Left renal pelvis (tissue), 4 donors: ENCODE results near the gene ANO6. TPM values are rescaled to one million over a fixed set of nuclear protein-coding genes. Genes with fewer than 3 reads are reported as not detected.

ENCODE experiments used
- DNase-seq, 4 donors: peaks; one replicate each; pipeline ENCODE4 v3.0.0-alpha.2; 2013; ENCODE audit warnings: low read depth in 4 of 4, low spot score in 3 of 4
- polyA plus RNA-seq, 4 donors: library from polyadenylated mRNA; unstranded; fragments of 120-200 nt; gene quantifications; one replicate each; pipeline ENCODE4 v1.2.1, GENCODE V29; 2013; ENCODE audit not compliant: insufficient read length in 4 of 4

ANO6 gene
- polyA plus RNA-seq, 4 donors = 62.2 to 88.2 (median 79.6) TPM

- DNase-seq = no peak
Measured at GRCh38 chr12:45208604-45209487, 7.0 kb upstream of the ANO6 start.

DNA sequence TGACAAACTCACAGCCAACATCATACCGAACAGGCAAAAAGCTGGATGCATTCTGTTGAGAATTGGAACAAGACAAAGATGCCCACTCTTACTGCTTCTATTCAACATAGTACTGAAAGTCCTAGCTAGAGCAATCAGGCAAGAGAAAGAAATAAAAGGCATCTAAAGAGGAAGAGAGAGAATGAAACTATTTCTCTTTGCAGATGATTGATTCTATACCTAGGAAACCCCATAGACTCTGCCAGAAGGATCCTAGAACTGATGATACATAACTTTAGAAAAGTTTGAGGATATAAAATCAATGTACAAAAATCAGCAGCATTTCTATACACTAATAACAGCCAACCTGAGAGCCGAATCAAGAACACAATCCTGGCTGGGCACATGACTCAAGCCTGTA is 6.1 kb upstream of the ANO6 start:
- DNase-seq = no peak

DNA sequence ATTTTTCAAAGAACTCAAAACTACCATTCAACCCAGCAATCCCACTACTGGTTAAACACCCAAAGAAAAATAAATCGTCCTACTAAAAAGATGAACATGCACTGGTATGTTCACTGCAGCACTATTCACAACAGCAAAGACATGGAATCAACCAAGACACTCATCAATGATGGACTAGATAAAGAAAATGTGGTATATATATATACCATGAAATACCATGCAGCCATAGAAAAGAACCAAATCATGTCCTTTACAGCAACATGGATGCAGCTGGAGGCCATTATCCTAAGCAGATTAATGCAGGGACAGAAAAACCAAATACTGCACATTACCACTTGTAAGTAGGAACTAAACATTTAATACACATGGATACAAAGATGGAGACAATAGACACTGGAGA is 3.8 kb upstream of the ANO6 start:
- no peak for DNase-seq

- DNase-seq = no peak
Measured at GRCh38 chr12:45213107-45213506, 2.8 kb upstream of the ANO6 start.

GRCh38 chr12:45214071-45214470 is 1.8 kb upstream of the ANO6 start:
- DNase-seq = no peak

DNA sequence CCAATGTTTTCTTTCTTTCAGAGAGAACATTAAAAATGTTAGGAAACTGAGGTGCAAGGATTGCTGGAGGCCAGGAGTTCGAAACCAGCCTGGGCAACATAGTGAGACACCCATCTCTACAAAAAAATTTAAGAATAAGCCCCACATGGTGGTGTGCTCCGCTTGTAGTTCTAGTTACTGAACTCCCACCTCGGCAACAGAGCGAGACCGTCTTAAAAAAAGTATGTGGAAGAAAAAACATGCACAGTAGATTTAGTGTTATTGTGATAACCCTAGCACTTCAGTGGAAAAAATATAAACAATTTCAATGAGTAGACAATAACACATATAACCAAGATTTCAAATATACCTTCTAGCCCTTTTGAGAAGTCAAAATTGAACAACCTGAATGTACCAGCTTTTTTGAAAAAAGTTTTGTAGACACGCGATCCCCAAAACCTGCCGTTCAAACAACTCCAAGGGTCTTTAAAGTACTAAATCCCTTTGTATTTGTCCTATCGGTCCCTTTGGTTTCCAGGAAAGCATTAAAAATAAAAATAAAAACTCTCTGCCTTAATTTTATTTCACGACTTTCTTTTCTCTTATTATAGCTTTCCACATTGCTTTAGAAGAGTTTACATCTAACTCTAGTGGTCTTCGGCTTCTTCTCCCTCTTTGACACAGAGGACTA is 1.0 kb upstream of the ANO6 start:
- DNase-seq = no peak

GRCh38 chr12:45216230-45216982 is 511 bp downstream of the ANO6 start:
- DNase-seq = no peak

GRCh38 chr12:45216983-45217485 is 1.1 kb downstream of the ANO6 start:
- DNase-seq = no peak

- no peak for DNase-seq
Measured at GRCh38 chr12:45217846-45218245, 2.0 kb downstream of the ANO6 start.

DNA sequence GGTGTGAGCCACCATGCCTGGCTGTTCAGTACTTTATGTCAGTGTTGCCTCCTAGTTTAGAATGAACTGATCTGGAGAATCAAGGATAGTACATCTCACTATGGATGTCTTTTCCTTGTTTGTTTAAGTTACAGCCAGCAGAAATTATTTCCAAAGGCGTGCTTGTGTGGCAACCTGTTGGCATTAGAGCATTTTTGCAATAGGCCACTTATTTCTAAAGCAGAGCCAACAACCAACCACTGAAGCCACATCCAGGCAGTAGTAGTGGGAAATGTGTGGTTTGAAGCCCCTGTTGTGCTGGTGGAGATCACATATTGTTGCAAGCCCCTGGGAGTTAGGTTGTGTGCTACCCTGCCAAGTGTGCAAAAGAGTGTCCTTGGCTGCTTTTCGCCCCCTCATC is 3.7 kb downstream of the ANO6 start:
- DNase-seq = no peak

DNA sequence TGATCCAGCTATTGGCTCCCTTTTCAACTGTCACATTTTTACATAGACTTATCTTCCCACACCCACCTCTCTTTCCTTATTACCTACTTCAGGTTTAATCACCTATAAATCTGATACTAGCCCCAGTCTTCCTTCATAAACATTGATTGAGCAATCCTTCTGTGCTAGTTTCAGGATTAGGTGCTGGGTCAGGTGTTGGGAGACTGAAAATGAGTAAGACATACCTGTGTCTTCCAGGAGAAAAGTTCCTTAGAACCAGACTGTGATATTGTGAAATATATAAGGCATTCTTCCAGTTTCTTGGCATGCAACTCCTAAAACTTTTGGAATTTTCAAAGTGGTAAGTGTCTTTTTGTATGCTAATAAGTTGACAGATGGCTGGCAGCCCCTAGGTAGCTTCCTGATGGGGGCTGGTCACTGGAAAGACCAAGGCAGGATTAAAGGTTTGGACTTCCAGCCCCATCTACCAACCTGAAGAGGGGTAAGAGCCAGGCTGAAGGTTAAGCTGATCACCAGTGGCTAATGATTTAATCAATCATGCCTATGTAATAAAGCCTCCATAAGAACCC is 4.6 kb downstream of the ANO6 start:
- no peak for DNase-seq

DNA sequence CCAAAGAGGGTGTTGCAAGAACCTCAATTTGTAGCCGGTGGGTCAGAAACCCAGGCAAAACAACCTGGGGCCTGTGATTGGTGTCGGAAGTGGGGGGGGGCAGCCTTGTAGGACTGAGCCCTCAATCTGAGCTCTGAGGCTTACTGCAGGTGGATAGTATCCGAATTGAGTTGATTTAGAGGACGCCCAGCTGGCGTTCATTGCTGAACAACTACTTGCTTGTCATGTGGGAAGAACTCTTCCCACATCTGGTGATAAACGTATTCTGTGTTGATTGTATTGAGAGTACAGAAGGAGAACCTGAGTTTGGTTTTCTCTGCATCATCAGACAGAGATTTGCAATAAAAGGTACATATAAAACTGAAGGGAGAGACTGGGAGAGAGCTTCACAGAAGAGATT is 5.1 kb downstream of the ANO6 start:
- no peak for DNase-seq

DNA sequence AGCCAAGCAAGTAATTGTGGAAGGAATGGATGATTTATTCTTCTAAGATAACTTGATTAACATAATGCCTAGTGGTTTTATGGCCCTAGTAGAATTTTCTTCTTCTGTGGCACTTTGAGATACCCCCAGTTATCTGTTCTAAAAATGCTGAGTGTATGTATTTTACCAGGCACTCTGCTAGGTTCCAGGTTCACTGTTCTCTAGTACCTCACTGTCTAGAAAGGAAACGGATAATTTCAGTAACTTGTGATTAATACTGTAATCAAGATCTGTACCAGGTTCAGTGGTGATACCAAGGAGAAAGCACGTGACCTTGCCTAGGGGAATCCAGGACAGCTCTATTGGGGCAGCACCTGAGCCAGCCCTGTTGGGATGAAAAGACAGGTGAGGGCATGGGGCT is 8.0 kb downstream of the ANO6 start:
- no peak for DNase-seq

GRCh38 chr12:45224311-45224710 is 8.4 kb downstream of the ANO6 start:
- no peak for DNase-seq

- DNase-seq = no peak
Measured at GRCh38 chr12:45226021-45226420, 10.1 kb downstream of the ANO6 start.

DNA sequence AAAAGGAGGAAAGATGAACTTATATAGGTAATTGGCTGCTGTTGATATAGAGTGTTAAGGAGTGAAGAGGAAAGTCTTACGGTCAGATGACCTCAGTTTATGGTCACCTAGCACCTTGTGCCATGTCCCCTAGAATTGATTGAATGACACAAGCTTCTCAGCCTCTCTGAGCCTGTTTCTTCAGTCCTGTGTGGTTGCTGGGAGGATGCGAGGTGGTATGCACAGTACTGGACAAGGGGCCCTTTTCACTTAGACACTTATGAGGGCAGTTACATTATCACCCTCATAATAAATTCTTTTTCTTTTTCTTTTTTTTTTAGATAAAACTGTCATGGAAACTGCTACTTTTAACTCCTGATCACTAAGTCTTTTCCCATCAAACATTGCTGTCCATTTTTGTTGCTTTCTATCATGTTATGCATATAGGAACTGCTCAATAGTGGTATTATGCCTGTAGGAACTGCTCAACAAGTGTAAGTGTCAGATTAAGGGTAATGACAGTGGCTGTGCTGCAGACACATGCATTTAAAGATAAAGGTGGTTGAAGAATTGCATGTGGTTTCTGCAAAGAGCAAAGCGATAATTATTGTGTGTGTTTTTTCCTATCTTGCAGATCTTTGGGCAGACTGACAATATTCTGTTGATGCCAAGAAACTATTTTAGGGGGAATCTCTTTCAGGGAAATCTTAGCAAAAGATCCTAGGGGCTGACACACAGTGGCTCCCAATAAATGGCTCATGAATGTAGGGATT is 11.6 kb downstream of the ANO6 start:
- no peak for DNase-seq

DNA sequence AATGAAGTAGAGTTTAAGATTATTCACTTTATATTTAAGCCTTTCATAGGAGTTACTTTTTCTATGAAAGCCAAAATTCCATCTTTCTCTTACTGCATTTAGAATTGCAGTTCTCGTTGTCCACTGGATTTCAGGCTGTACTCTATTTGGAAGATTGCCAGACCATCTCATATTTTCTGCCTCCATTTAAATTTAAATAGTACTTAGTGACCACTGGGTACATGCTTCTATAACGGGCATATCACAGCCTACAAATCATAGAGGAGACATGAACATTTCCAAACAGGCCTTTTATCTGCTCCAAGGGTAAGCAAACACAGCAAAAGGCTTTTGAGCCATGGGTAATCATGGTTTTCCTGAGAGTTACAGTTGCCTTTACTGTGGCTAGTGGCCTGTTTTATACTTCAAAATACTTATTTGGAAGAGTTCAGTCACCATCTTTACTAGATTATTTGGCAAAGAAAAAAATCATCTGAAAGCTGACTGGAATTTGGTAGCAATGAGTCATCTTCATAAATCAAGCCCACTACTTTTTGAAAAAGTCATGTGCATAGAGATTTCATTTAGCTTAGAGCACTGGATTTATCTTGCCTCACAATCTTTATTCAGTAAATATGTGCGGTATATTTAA is 15.7 kb downstream of the ANO6 start:
- no peak for DNase-seq

GRCh38 chr12:45232146-45232755 is 16.4 kb downstream of the ANO6 start:
- no peak for DNase-seq

GRCh38 chr12:45232756-45233372 is 17.0 kb downstream of the ANO6 start:
- DNase-seq = no peak
